ENCODE measurements around the gene VTA1.
A peak's percentile ranks its signal among the peaks of the same experiment; 100 is the strongest.
"Not testable (repeated sequence)": the region's sequence is repeated elsewhere in the genome, so short reads cannot be mapped to it uniquely, and the experiment has no call there.

The VTA1 gene

DNA sequence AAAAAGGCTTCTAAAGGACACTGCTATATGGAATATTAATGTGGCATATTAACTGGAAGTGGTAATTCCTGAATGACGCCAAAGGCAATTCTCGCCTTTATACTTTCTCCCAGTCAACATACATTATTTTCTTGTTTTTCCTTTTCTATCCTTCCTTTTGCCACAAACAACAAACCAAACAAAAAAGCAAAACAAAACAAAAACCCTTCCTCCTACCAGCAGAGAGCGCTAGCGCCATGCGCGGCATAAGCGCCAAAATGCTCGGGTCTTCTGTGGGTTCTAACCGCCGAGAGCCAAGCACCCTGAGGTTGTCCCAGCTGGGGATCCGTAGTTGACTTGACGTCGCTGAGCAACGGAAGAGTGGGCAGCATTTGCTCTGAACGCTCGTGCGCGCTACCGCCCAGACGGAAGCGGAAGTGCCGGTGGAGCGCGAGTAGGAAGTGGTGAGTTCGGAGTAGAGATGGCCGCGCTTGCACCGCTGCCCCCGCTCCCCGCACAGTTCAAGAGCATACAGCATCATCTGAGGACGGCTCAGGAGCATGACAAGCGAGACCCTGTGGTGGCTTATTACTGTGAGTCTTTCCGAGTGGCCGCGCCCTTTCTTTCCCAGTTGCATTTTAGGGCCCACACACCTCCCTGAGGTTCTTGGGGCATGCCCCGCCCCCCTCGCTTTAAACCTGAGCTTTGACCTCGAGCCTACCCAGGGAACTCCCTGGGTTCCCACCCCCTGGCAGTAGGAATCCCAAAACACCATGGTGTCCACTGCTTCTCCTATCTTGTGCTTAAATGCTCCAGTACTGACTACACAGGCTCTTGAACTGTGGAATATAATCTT is at the start of gene VTA1, which contains the start of gene NMBR:
Gene VTA1 (plus strand): TSS at position 436 of the 835 bp plus-strand sequence. CDS start 25 bp downstream, at position 461.
Gene NMBR (minus strand): TSS at position 295 of the 835 bp plus-strand sequence. CDS start 58,464 bp downstream, outside the sequence.
- DNase-seq: peak; percentile 93

DNA sequence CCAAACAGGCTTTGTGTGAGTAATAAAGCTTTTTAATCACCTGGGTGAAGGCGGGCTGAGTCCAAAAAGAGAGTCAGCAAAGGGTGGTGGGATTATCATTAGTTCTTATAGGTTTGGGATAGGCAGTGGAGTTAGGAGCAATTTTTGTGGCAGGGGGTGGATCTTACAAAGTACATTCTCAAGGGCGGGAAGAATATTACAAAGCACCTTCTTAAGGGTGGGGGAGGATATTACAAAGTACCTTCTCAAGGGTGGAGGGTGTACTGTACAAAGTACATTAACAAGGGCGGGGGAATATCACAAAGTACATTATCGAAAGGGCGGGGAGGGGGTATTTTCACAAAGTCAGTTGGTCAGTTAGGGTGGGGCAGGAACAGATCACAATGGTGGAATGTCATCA is 42.2 kb upstream of the VTA1 start:
- not testable (repeated sequence) for DNase-seq

GRCh38 chr6:142110820-142111219 is 36.2 kb upstream of the VTA1 start:
- DNase-seq: not testable (repeated sequence)

- peak; percentile 60 to 71 for DNase-seq
These were observed 34.5 kb upstream of the VTA1 start for GRCh38 chr6:142112451-142113061.

GRCh38 chr6:142117366-142117765 is 29.7 kb upstream of the VTA1 start:
- DNase-seq: no peak

- no peak for DNase-seq
These were observed 28.7 kb upstream of the VTA1 start for GRCh38 chr6:142118328-142118727.

DNA sequence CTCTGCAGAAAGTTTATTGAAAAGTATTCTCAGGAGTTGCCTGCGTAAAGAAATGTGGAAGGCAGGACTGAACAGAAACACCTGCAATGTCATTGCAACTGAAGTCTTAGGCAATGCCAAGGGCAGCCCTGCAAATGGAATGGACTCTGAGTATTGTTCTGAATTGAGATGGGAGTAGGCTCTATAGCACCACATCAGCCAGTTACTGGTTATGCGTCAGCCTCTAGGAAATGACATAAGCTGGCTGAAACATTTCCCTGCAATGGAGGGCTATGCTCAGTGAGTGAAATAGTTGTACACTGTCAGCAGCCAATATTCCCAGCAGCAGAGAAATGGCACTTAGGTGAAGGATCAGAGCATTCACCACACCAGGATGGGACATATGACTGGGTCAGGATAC is 28.1 kb upstream of the VTA1 start:
- DNase-seq: no peak

DNA sequence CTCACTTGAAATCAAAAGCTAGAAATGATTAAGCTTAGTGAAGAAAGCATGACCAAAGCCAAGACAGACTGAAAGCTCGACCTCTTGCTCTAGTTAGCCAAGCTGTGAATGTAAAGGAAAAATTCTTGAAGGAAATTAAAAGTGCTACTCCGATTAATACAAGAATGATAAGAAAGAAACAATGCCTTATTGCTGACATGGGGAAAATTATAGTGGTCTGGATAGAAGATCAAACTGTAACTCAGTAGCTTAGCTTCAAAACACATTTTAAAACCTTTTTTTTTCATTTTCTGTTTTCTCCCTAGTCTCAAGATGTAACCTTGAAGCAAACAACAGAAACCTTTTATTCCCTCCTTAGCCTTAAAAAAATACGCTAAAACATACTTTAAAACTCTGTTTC is 25.7 kb upstream of the VTA1 start:
- DNase-seq: no peak

DNA sequence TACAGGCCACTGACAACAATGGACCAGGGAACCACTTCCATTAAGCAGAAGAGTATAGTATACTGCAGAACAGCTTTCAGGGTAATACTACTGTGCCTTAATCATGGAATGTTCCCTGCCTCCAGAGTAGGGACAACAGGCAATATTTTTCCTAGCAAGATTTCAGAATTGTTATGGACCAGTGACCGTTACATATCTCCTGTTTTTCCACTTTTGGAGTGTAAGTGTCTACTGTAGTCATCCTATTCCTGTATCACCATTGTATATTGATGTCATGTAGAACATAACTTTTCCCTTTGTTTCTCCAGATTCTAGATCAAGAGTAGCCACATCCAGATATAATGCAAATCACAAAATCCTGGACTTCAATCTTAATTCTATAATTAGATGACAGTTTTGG is 16.2 kb upstream of the VTA1 start:
- no peak for DNase-seq

GRCh38 chr6:142132625-142133024 is 14.4 kb upstream of the VTA1 start, which contains the start of gene GJE1:
TSS of gene GJE1 (plus strand) at chr6:142132925. CDS start at chr6:142133159, 234 bp downstream.
- no peak for DNase-seq

DNA sequence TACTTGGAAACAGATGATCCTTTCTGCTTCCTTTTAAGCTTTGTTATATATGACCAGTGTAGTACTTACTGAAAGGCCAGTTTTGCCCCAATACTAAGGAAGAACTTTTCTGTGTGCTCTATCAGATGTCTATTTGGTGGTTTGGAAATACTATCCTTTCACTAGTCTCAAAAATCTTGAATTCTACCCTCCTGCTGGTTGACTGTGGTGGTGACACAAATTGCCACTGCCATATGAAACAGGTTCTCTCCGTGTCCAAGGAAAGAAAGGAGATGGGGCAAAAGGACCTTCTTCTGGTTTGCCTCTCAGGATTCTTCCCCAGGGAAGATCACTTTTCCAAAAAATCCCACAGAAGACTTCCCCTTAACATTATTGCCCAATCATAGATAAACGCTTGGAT is 8.2 kb upstream of the VTA1 start:
- no peak for DNase-seq

GRCh38 chr6:142141531-142141930 is 5.5 kb upstream of the VTA1 start:
- DNase-seq: not testable (repeated sequence)

DNA sequence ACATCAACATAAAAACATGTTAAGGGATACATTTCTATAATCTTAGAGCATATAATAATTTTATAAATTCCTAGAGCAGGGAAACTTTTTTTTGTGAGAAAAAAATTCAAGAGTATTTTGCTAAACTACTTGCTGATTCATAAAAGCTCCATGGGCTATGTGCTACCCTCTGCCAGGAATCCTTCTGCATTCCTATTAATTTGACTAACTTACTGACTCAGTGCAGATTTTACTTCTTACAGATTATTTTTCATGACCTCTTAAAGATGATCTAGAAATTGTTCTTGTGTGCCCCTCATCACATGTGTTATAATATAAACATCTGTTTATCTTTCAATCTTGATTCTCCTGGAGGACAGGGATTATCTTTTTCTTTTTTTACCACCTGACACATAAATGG is 5.7 kb downstream of the VTA1 start:
- DNase-seq: no peak

DNA sequence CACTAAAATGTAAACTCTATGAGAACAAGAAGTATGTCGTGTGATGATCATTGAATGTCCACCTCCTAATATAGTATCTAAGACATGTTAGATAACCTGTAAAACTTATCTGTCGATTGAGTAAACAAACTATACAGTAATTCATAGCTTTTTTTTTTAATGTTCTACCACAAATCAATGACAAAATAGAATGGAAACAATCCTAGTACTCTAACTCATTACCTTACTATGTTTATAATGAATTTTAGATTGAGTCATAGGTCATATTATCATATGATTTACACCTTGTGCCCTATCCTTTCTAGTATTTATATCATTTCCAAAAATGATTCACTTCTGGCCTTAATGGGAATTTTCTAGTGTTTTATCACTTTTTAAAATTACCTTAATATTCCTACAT is 6.1 kb downstream of the VTA1 start:
- DNase-seq: no peak

DNA sequence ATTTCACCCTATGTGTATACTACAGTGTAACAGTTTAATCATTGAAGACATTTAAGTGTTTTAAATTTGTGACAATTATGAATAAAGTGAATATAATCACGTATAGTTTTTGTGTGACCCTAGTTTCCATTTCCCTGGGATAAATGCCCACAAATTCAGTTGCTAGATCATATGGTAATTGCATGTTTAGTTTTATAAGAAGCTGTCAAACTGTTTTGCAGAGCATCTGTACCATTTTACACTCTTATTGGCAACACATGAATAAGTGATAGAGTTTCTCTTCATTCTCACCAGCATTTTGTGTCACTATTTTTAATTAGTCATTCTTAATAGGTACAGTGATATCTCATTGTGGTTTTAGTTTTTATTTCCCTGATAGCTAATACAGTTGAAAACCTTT is 7.3 kb downstream of the VTA1 start:
- no peak for DNase-seq

DNA sequence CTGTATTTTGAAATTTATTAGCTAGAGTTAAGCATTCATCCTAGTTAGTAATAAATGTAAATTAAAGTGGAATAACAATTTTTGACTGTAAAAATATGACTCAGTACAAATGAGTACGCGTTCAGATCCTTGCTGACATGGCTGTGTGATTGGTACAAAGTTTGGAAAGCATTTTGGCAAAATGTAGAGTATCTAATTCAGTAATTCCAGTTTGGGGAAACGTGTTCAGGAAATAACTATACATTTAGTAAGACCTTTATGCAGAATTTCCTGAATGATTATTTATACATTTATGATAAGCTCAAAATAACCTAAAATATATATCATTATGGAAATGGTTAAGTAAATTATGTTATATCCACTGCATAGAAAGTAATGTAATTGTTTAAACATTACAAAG is 8.0 kb downstream of the VTA1 start:
- DNase-seq: no peak

DNA sequence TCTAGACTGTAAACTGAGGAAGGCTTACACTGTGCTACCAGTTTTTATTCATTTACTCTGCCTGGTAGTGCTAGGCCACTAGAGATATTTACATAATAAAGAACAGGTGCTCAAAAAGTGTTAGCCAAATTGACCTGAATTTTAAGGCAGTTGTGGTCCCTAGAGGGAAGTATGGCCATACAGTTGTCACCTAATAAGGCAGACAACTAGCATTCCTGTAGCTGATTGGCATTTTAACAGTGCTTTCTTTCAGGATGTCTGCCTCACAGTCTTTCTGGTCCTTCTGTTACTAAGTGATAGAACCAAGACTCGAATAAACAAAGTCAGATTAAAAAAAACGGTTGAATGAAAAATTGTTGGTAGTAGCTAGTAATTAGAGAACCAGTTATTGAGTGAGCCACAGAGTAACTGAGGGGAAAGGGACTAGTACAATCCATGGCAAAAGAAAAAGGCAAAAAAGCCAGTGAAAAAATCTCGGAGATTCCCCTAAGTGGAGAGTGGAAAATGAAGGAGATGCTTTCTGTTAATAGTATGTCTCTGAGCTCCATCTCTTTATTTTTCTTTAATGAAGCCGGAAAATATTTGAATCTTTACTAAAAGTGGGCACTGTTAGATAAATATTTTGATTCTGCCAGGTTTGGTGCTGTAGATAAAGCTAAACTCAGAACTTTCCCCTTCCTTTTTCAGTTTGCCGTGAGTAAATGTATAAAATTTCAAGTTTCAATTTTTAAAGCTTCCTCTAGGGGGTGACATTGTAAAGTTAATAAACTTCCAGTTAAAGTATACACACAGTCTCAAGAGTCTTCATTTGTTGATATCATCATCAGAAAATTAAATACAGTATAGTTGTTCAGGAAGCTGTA is 9.1 kb downstream of the VTA1 start:
- no peak for DNase-seq

GRCh38 chr6:142156758-142157068 is 9.7 kb downstream of the VTA1 start:
- not testable (repeated sequence) for DNase-seq

GRCh38 chr6:142162780-142163179 is 15.7 kb downstream of the VTA1 start:
- DNase-seq: no peak

- DNase-seq: no peak
These were observed 18.2 kb downstream of the VTA1 start for GRCh38 chr6:142165227-142165626.

- no peak for DNase-seq
These were observed 20.0 kb downstream of the VTA1 start for GRCh38 chr6:142167071-142167470.

DNA sequence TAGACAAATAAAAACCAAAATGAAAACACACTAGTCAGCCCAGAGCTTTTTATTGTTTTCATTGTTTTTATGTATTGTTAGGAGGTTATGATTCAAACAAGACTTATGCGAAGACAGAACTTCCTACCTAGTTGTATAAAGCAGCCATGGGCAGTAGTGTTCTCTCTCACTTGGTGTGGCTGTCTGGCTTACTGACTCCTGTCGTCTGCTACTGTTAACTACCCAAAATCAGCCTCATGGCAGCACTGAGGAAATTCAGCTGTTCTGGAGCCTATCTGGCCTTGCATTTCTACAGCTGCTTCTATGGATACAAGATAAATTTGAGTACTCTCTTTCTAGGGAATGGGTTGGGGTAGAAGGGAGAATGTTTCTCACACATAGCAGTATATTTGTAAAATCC is 20.4 kb downstream of the VTA1 start:
- no peak for DNase-seq

DNA sequence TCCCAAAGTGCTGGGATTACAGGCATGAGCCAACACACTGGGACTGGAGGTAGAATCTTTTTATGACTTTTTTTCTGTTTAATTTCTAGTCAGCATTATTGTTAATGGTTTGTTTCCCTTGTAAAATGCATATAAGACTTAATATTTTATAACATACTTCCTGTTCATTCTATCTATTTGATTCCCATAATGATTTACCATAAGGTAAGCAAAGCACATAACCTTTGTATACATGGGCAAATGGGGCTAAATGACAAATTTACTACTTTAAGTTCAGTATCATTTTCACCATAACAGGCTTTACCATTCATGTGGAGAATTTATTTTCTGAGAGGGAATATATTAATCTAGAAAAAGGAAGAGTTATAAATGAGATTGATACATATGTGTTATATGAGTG is 24.3 kb downstream of the VTA1 start:
- DNase-seq: no peak
